ENCODE results near the gene CRHBP.

The CRHBP gene

DNA sequence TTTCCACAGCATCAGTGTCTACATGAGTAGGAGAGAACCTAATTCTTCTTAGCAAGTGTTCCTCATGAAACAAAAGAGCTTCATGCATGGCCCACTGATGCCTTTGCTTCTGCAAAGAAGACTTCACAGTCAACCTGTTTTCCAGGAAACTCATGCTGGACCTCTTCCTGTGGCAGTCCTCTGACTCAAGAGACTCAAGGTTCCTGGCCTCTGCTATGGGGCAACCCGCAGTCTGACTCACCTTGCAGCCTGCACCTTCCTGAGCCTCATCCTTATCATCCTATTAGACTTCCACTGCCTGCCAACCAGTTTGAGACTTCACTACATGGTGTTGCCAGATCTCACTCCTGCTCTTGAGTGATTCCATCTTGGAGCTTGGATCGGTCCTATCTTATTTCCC lies 59.8 kb downstream of the CRHBP start:
- ChIA-PET POLR2A (no interaction called here), CTCF (no interaction called here)
- DNase-seq (ENCODE audit: extremely low spot score): no peak
- no peak for TF ChIP-seq LEF1 (IDR thresholded peaks at IDR 0.05; ENCODE audit: borderline replicate concordance)
- TF ChIP-seq TARDBP (IDR thresholded peaks at IDR 0.05): no peak

DNA sequence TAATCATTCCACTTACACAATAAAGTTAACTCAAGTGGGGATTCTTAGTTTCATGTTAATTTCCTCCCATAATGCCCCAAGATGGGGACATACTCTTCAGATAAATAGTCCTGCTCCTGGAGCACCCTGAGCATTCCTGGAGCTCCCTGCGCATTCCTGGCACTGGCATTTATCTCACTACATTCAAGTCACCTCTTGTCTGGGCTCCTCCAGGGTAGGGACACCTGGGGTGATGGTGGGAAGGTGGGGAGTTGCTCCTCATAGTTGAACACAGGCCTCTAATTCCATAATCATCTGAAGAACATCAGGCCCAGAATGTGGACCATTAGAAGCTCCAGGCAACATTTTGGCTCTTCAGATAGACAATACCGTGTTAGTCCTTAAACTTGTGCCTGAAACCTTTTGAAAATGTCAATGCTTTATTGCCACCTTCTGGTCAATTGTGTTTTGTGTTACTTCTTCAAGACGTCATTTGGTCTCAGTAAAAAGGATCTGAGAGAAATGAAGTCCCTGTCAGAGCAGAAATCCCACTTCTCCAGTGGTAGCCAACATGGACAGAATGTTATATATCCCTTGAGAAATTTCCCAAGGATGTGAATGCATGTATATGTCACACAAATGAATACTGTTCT lies 63.2 kb downstream of the CRHBP start:
- ChIA-PET POLR2A (interaction anchor here (3.4 kb wide), 1 partner anchor 14 kb away, joined by 13 read pairs; the partner anchor contains the start of gene AGGF1), CTCF (interaction anchor here (0.6 to 1.7 kb wide), 7 partner anchors 47 to 515 kb away, joined by 3 to 9 read pairs (median 3); no protein-coding TSS in a partner anchor)
- peak; percentile 31 for DNase-seq (ENCODE audit: extremely low spot score)
- TF ChIP-seq CTBP1 (IDR thresholded peaks at IDR 0.05; ENCODE audit: borderline replicate concordance): no peak
- TF ChIP-seq TARDBP (IDR thresholded peaks at IDR 0.05): no peak
- TF ChIP-seq ARNT (IDR thresholded peaks at IDR 0.05): no peak
- TF ChIP-seq ZNF384 (IDR thresholded peaks at IDR 0.05): no peak
- no peak for TF ChIP-seq HDGF (IDR thresholded peaks at IDR 0.05; ENCODE audit: borderline replicate concordance)
- TF ChIP-seq NFRKB (IDR thresholded peaks at IDR 0.05): no peak

DNA sequence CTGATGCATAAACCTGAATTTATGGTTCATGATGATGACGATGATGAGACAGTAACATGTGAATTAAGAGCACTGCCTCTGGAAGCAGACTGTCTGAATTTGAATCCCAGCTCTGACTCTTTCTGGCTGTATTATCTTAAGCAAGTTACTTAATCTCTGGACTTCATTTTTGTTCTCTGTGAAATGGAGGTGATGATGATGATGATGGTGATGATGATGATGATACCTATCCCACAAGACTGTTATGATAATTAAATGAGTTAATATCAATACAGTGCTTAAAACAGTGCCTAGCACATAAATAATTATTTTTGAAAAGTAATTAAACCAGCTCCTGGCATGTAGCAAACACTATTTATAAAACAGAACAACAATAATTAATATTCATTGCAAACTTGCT lies 64.1 kb downstream of the CRHBP start:
- ChIA-PET POLR2A (interaction anchor here (3.4 kb wide), 1 partner anchor 13 kb away, joined by 13 read pairs; the partner anchor contains the start of gene AGGF1), CTCF (interaction anchor here (0.6 to 1.7 kb wide), 6 partner anchors 48 to 415 kb away, joined by 3 to 9 read pairs (median 4); no protein-coding TSS in a partner anchor)
- no peak for DNase-seq (ENCODE audit: extremely low spot score)
- no peak for TF ChIP-seq TARDBP (IDR thresholded peaks at IDR 0.05)
- no peak for TF ChIP-seq FOXK2 (IDR thresholded peaks at IDR 0.05)
- no peak for TF ChIP-seq NFRKB (IDR thresholded peaks at IDR 0.05)
- no peak for TF ChIP-seq ZNF384 (IDR thresholded peaks at IDR 0.05)
- no peak for TF ChIP-seq ELF4 (IDR thresholded peaks at IDR 0.05)
- TF ChIP-seq L3MBTL2 (conservative IDR thresholded peaks at IDR 0.05): no peak
- TF ChIP-seq BHLHE40 (IDR thresholded peaks at IDR 0.05; ENCODE audit: borderline replicate concordance): no peak
- no peak for TF ChIP-seq FOXA1 (IDR thresholded peaks at IDR 0.05)
- TF ChIP-seq CTBP1 (IDR thresholded peaks at IDR 0.05; ENCODE audit: borderline replicate concordance): no peak
- no peak for TF ChIP-seq ARNT (IDR thresholded peaks at IDR 0.05)
- TF ChIP-seq, protein P1, sequence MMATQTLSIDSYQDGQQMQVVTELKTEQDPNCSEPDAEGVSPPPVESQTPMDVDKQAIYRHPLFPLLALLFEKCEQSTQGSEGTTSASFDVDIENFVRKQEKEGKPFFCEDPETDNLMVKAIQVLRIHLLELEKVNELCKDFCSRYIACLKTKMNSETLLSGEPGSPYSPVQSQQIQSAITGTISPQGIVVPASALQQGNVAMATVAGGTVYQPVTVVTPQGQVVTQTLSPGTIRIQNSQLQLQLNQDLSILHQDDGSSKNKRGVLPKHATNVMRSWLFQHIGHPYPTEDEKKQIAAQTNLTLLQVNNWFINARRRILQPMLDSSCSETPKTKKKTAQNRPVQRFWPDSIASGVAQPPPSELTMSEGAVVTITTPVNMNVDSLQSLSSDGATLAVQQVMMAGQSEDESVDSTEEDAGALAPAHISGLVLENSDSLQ (IDR thresholded peaks at IDR 0.05): no peak
- TF ChIP-seq LEF1 (IDR thresholded peaks at IDR 0.05; ENCODE audit: borderline replicate concordance): no peak
- no peak for TF ChIP-seq FOXM1 (IDR thresholded peaks at IDR 0.05; ENCODE audit: borderline replicate concordance)
- no peak for TF ChIP-seq SUZ12 (IDR thresholded peaks at IDR 0.05)
- no peak for TF ChIP-seq HDGF (IDR thresholded peaks at IDR 0.05; ENCODE audit: borderline replicate concordance)
- no peak for TF ChIP-seq SP1 (IDR thresholded peaks at IDR 0.05)

DNA sequence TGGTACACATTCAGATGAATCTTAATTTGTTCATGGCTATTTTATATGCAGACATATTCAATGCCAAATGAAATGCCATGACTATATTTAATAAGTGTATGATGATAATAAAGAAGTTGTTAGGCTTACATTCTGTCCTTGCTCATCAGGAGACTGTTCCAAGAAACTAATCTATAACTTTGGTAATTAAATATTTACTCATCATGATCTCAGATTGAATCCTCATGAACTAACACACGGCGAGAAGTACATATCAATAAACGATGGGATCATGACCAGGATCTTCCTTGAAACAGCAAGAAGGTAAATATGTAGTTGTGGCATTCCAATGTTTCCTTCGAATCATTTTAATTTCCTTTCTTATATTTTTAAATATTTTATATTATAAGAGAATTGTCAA lies 64.8 kb downstream of the CRHBP start:
- CTCF ChIA-PET: interaction anchor here (0.6 to 1.7 kb wide), 3 partner anchors 13 to 416 kb away, joined by 3 to 5 read pairs (median 3); no protein-coding TSS in a partner anchor

More for the DNA sequence above, 64.8 kb downstream of the CRHBP start:
- DNase-seq (ENCODE audit: extremely low spot score): no peak
- POLR2A ChIA-PET: interaction anchor here (3.4 kb wide), 1 partner anchor 13 kb away, joined by 13 read pairs; the partner anchor contains the start of gene AGGF1
- TF ChIP-seq SUZ12 (IDR thresholded peaks at IDR 0.05) (no peak), BHLHE40 (IDR thresholded peaks at IDR 0.05; ENCODE audit: borderline replicate concordance) (no peak), CTBP1 (IDR thresholded peaks at IDR 0.05; ENCODE audit: borderline replicate concordance) (no peak), FOXA1 (IDR thresholded peaks at IDR 0.05) (no peak), ARNT (IDR thresholded peaks at IDR 0.05) (no peak), FOXM1 (IDR thresholded peaks at IDR 0.05; ENCODE audit: borderline replicate concordance) (no peak), ELF4 (IDR thresholded peaks at IDR 0.05) (no peak), SP1 (IDR thresholded peaks at IDR 0.05) (no peak), L3MBTL2 (conservative IDR thresholded peaks at IDR 0.05) (no peak), FOXK2 (IDR thresholded peaks at IDR 0.05) (no peak), TARDBP (IDR thresholded peaks at IDR 0.05) (no peak), NFRKB (IDR thresholded peaks at IDR 0.05) (no peak), LEF1 (IDR thresholded peaks at IDR 0.05; ENCODE audit: borderline replicate concordance) (no peak), HDGF (IDR thresholded peaks at IDR 0.05; ENCODE audit: borderline replicate concordance) (no peak), ZNF384 (IDR thresholded peaks at IDR 0.05) (no peak)
- TF ChIP-seq, protein P1 (IDR thresholded peaks at IDR 0.05): no peak

Data from HEK293T (cell line).